H9 (cell line): ENCODE data around the gene BRS3. TPM values are rescaled to one million over a fixed set of nuclear protein-coding genes. Genes with fewer than 3 reads are reported as not detected.

Source experiments
- DNase-seq: peaks from one replicate; pipeline ENCODE4 v3.0.0-alpha.2; 2017
- H2AFZ ChIP-seq: one replicate; pipeline ENCODE4 v1.6.1; 2013; ENCODE audit warnings: mild to moderate bottlenecking, low read length, control low read depth, moderate library complexity
- H2AK5ac ChIP-seq: 2 replicates; pipeline ENCODE4 v1.6.1; 2013; ENCODE audit warnings: low read length, control low read depth, mixed read lengths; ENCODE audit not compliant: insufficient read length
- H2BK120ac ChIP-seq: one replicate; pipeline ENCODE4 v1.6.1; 2013; ENCODE audit warnings: low read depth, mild to moderate bottlenecking, low read length, control low read depth, inconsistent platforms; ENCODE audit not compliant: poor library complexity, severe bottlenecking
- H2BK12ac ChIP-seq: 2 replicates; pipeline ENCODE4 v1.6.1; 2013; ENCODE audit warnings: low read length, control low read depth, mixed read lengths, low read depth; ENCODE audit not compliant: insufficient read length
- H2BK15ac ChIP-seq: 2 replicates; pipeline ENCODE4 v1.6.1; 2013; ENCODE audit warnings: low read depth, low read length, control low read depth
- H2BK20ac ChIP-seq: one replicate; pipeline ENCODE4 v1.6.1; 2013; ENCODE audit warnings: low read depth, mild to moderate bottlenecking, low read length, control low read depth, inconsistent platforms; ENCODE audit not compliant: poor library complexity, severe bottlenecking
- H2BK5ac ChIP-seq: 2 replicates; pipeline ENCODE4 v1.6.1; 2013; ENCODE audit warnings: low read length, control low read depth, mixed read lengths; ENCODE audit not compliant: insufficient read length
- H3K14ac ChIP-seq: 2 replicates; pipeline ENCODE4 v1.6.1; 2013; ENCODE audit warnings: low read length, control low read depth; ENCODE audit not compliant: insufficient read depth
- H3K18ac ChIP-seq: 2 replicates; pipeline ENCODE4 v1.6.1; 2013; ENCODE audit warnings: low read depth, mild to moderate bottlenecking, mixed read lengths, low read length, control low read depth; ENCODE audit not compliant: insufficient read length
- H3K23ac ChIP-seq: 2 replicates; pipeline ENCODE4 v1.6.1; 2013; ENCODE audit warnings: low read length, control low read depth, mixed read lengths, low read depth; ENCODE audit not compliant: insufficient read length
- H3K23me2 ChIP-seq: 2 replicates; pipeline ENCODE4 v1.6.1; 2013; ENCODE audit warnings: low read depth, mild to moderate bottlenecking, mixed read lengths, low read length, control low read depth; ENCODE audit not compliant: insufficient read length, poor library complexity, severe bottlenecking
- H3K27ac ChIP-seq: 2 replicates; pipeline ENCODE4 v1.5.1; 2013; ENCODE audit warnings: low read length, control low read depth, mixed read lengths, low read depth; ENCODE audit not compliant: insufficient read length
- H3K27me3 ChIP-seq: 2 replicates; pipeline ENCODE4 v1.6.1; 2013; ENCODE audit warnings: low read length, control low read depth, inconsistent platforms; ENCODE audit not compliant: insufficient read depth
- H3K4ac ChIP-seq: 2 replicates; pipeline ENCODE4 v1.6.1; 2013; ENCODE audit warnings: low read depth, mild to moderate bottlenecking, control low read depth, inconsistent platforms, low read length, moderate library complexity
- H3K4me1 ChIP-seq: 2 replicates; pipeline ENCODE4 v1.6.1; 2013; ENCODE audit warnings: low read length, control low read depth, inconsistent platforms; ENCODE audit not compliant: insufficient read depth
- H3K4me2 ChIP-seq: 2 replicates; pipeline ENCODE4 v1.6.1; 2013; ENCODE audit warnings: low read length, control low read depth, mixed read lengths; ENCODE audit not compliant: insufficient read length, insufficient read depth
- H3K56ac ChIP-seq: 2 replicates; pipeline ENCODE4 v1.6.1; 2013; ENCODE audit warnings: low read depth, mild to moderate bottlenecking, mixed read lengths, low read length, control low read depth; ENCODE audit not compliant: insufficient read length
- H3K79me1 ChIP-seq: 2 replicates; pipeline ENCODE4 v1.6.1; 2013; ENCODE audit warnings: low read depth, mild to moderate bottlenecking, moderate library complexity, low read length, control low read depth, inconsistent platforms; ENCODE audit not compliant: insufficient read depth, poor library complexity, severe bottlenecking
- H3K79me2 ChIP-seq: 2 replicates; pipeline ENCODE4 v1.6.1; 2013; ENCODE audit warnings: low read length, control low read depth, inconsistent platforms; ENCODE audit not compliant: insufficient read depth
- H3K9ac ChIP-seq: 2 replicates; pipeline ENCODE4 v1.6.1; 2013; ENCODE audit warnings: low read length, control low read depth, mixed read lengths; ENCODE audit not compliant: insufficient read length; ENCODE audit errors: extremely low read depth
- H3K9me3 ChIP-seq: one replicate; pipeline ENCODE4 v1.6.1; 2013; ENCODE audit warnings: low read depth, low read length, inconsistent platforms; ENCODE audit not compliant: control insufficient read depth
- H3T11ph ChIP-seq: one replicate; pipeline ENCODE4 v1.6.1; 2013; ENCODE audit warnings: mild to moderate bottlenecking, low read length, control low read depth, inconsistent platforms
- H4K20me1 ChIP-seq: one replicate; pipeline ENCODE4 v1.6.1; 2013; ENCODE audit not compliant: control insufficient read depth, insufficient read length, insufficient read depth
- H4K5ac ChIP-seq: 2 replicates; pipeline ENCODE4 v1.6.1; 2013; ENCODE audit warnings: low read depth, mild to moderate bottlenecking, mixed read lengths, low read length, control low read depth; ENCODE audit not compliant: insufficient read length
- H4K8ac ChIP-seq: replicated peaks from 2 replicates; pipeline ENCODE4 v1.6.1; 2013; ENCODE audit warnings: low read length, control low read depth, mixed read lengths, low read depth; ENCODE audit not compliant: insufficient read length
- H4K91ac ChIP-seq: 2 replicates; pipeline ENCODE4 v1.6.1; 2013; ENCODE audit warnings: low read depth, mild to moderate bottlenecking, moderate library complexity, mixed read lengths, low read length, control low read depth; ENCODE audit not compliant: insufficient read length
- H3K27ac Mint-ChIP-seq, 3 experiments: 2 replicates in 2 of 3; 3 replicates in 1 of 3; pipeline ENCODE4 v1.8.0; 2020 to 2021; ENCODE audit warnings: mixed read lengths in 3 of 3, mild to moderate bottlenecking in 1 of 3, moderate library complexity in 1 of 3
- H3K27me3 Mint-ChIP-seq: 2 replicates; pipeline ENCODE4 v1.8.0; 2021; ENCODE audit warnings: low read depth, mild to moderate bottlenecking, moderate library complexity, mixed read lengths
- H3K36me3 Mint-ChIP-seq, 3 experiments: 2 replicates in 2 of 3; 3 replicates in 1 of 3; pipeline ENCODE4 v1.8.0; 2020 to 2021; ENCODE audit warnings: low read depth in 3 of 3, mixed read lengths in 3 of 3; ENCODE audit not compliant: insufficient read depth in 1 of 3
- H3K4me1 Mint-ChIP-seq, 2 experiments: 2 replicates each; pipeline ENCODE4 v1.8.0; 2020; ENCODE audit warnings: mixed read lengths in 2 of 2
- H3K4me3 Mint-ChIP-seq, 2 experiments: 2 replicates in 1 of 2; 3 replicates in 1 of 2; pipeline ENCODE4 v1.8.0; 2020 to 2021; ENCODE audit warnings: mild to moderate bottlenecking in 2 of 2, mixed read lengths in 2 of 2, moderate library complexity in 1 of 2
- H3K9me3 Mint-ChIP-seq, 2 experiments: 2 replicates in 1 of 2; 3 replicates in 1 of 2; pipeline ENCODE4 v1.8.0; 2020; ENCODE audit warnings: mild to moderate bottlenecking in 2 of 2, mixed read lengths in 2 of 2, moderate library complexity in 1 of 2
- CTCF ChIP-seq: fragments of 200-600 bp; sonication (generic); conservative IDR thresholded peaks from 3 replicates; pipeline ENCODE4 v1.8.0; 2021; ENCODE audit warnings: antibody characterized with exemption, mild to moderate bottlenecking
- WGBS: extraction: QIAGEN DNeasy Blood & Tissue Kit; methylation state at CpG from one replicate; pipeline ENCODE4 v1.1.7; 2013; ENCODE audit warnings: missing lambda C conversion rate, low lambda C conversion rate, mixed read lengths; ENCODE audit not compliant: insufficient read length; ENCODE audit errors: extremely low coverage; 5-methylcytosine and 5-hydroxymethylcytosine counted together
- long read RNA-seq: library from polyadenylated mRNA; unstranded; transcript quantifications from one replicate; pipeline ENCODE4 v2.0.0, GENCODE V29; 2020
- total RNA-seq: library from RNA; stranded (reverse); gene quantifications from 2 replicates; pipeline ENCODE4 v1.2.1, GENCODE V29; 2021

BRS3 gene
- not detected in 2 replicates for total RNA-seq
- long read RNA-seq, result 0 reads

GRCh38 chrX:136487647-136488046 is at the start of gene BRS3:
Gene BRS3, plus strand, starts transcription at chrX:136487947. Its CDS starts 168 bp downstream, at chrX:136488115.
- WGBS, result no CpG with 5 or more reads among the region's 4 CpGs
- H3K4me1 Mint-ChIP-seq, result no peaks in the 10 kb centered on the region
- Histone ChIP-seq H3K9ac (no peak within 1 kb of the TSS), H4K20me1 (no peaks in the 10 kb centered on the region), H3K18ac (no peak within 1 kb of the TSS), H2BK20ac (no peak within 1 kb of the TSS), H3K27me3 (no peaks in the 10 kb centered on the region), H3K56ac (no peak within 1 kb of the TSS), H3K4ac (no peak within 1 kb of the TSS), H3K14ac (no peak within 1 kb of the TSS), H2AFZ (no peak within 1 kb of the TSS), H2AK5ac (no peak within 1 kb of the TSS), H3K79me1 (no peaks in the 10 kb centered on the region), H2BK5ac (no peak within 1 kb of the TSS), H4K5ac (no peak within 1 kb of the TSS), H3K27ac (no peak within 1 kb of the TSS), H3K23ac (no peak within 1 kb of the TSS), H3K9me3 (peaks cover 35% of the 10 kb centered on the region), H4K91ac (no peak within 1 kb of the TSS), H4K8ac (no peak within 1 kb of the TSS), H3T11ph (no peak within 1 kb of the TSS), H2BK15ac (no peak within 1 kb of the TSS), H2BK120ac (no peak within 1 kb of the TSS), H3K4me1 (no peaks in the 10 kb centered on the region), H3K4me2 (no peak within 1 kb of the TSS), H3K79me2 (no peaks in the 10 kb centered on the region), H3K23me2 (no peaks in the 10 kb centered on the region), H2BK12ac (no peak within 1 kb of the TSS)
- H3K27ac Mint-ChIP-seq, result no peak within 1 kb of the TSS; a peak in 1 of 7 replicates
- peaks cover 66 to 72% of the 10 kb centered on the region in 2 experiments for H3K9me3 Mint-ChIP-seq
- TF ChIP-seq CTCF, result no peak
- H3K36me3 Mint-ChIP-seq, result no peaks in the 10 kb centered on the region; a peak in 1 of 7 replicates
- peaks cover 30% of the 10 kb centered on the region for H3K27me3 Mint-ChIP-seq
- H3K4me3 Mint-ChIP-seq, result no peak within 1 kb of the TSS
- DNase-seq, result no peak
